ENCODE measurements around the gene KRT78. TPM values are rescaled to one million over a fixed set of nuclear protein-coding genes. Genes with fewer than 3 reads are reported as not detected.

Gene KRT78
- total RNA-seq, 1 donor from 2014 or later, result not detected

GRCh38 chr12:52788192-52788875, 60.5 kb downstream of the KRT78 start:
- Mint-ChIP-seq H3K27me3 (ENCODE audit: unreplicated experiment) (peaks cover 6% of the 10 kb centered on the region), H3K36me3 (ENCODE audit: low read depth, unreplicated experiment) (no peaks in the 10 kb centered on the region), H3K4me1 (ENCODE audit: unreplicated experiment) (no peaks in the 10 kb centered on the region), H3K9me3 (ENCODE audit: unreplicated experiment) (no peaks in the 10 kb centered on the region), H3K27ac (ENCODE audit: unreplicated experiment) (no peak overlapping the region), H3K4me3 (ENCODE audit: unreplicated experiment) (no peak overlapping the region)
- TF ChIP-seq CTCF (IDR thresholded peaks at IDR 0.05; ENCODE audit: unreplicated experiment), result no peak
- DNase-seq (ENCODE audit: low spot score), result no peak

Other genes starting within 250 kb of the KRT78 start
- 0.28 TPM for gene KRT72, start 247.5 kb downstream of the KRT78 start, total RNA-seq (ENCODE audit: unreplicated experiment)
- gene KRT73, start 230.4 kb downstream of the KRT78 start, total RNA-seq (ENCODE audit: unreplicated experiment), result 0.77 TPM
- gene KRT2, start 196.8 kb downstream of the KRT78 start, total RNA-seq (ENCODE audit: unreplicated experiment), result not detected
- not detected for gene KRT1, start 168.6 kb downstream of the KRT78 start, total RNA-seq (ENCODE audit: unreplicated experiment)
- not detected for gene KRT77, start 145.5 kb downstream of the KRT78 start, total RNA-seq (ENCODE audit: unreplicated experiment)
- not detected for gene KRT76, start 71.6 kb downstream of the KRT78 start, total RNA-seq (ENCODE audit: unreplicated experiment)
- not detected for gene KRT3, start 52.9 kb downstream of the KRT78 start, total RNA-seq (ENCODE audit: unreplicated experiment)
- gene KRT4, start 34.9 kb downstream of the KRT78 start, total RNA-seq (ENCODE audit: unreplicated experiment), result not detected
- not detected for gene KRT79, start 14.7 kb downstream of the KRT78 start, total RNA-seq (ENCODE audit: unreplicated experiment)
- 194 TPM for gene KRT8, start 56.1 kb upstream of the KRT78 start, total RNA-seq (ENCODE audit: unreplicated experiment)
- 195 TPM for gene KRT18, start 100.1 kb upstream of the KRT78 start, total RNA-seq (ENCODE audit: unreplicated experiment)
- gene EIF4B, start 157.5 kb upstream of the KRT78 start, total RNA-seq (ENCODE audit: unreplicated experiment), result 629 TPM
- gene TNS2, start 201.1 kb upstream of the KRT78 start, total RNA-seq (ENCODE audit: unreplicated experiment), result 112 TPM
- gene SPRYD3, start 230.4 kb upstream of the KRT78 start, total RNA-seq (ENCODE audit: unreplicated experiment), result 10.5 TPM
- 21.1 TPM for gene IGFBP6, start 248.7 kb upstream of the KRT78 start, total RNA-seq (ENCODE audit: unreplicated experiment)

All from endothelial cell (in vitro differentiated cells).